H9 (cell line): ENCODE results near the gene CEP350. TPM values are rescaled to one million over a fixed set of nuclear protein-coding genes. Genes with fewer than 3 reads are reported as not detected.

Experiments used
- DNase-seq: peaks from one replicate; pipeline ENCODE4 v3.0.0-alpha.2; 2017
- H2AFZ ChIP-seq: one replicate; pipeline ENCODE4 v1.6.1; 2013; ENCODE audit warnings: mild to moderate bottlenecking, low read length, control low read depth, moderate library complexity
- H2AK5ac ChIP-seq: 2 replicates; pipeline ENCODE4 v1.6.1; 2013; ENCODE audit warnings: low read length, control low read depth, mixed read lengths; ENCODE audit not compliant: insufficient read length
- H2BK120ac ChIP-seq: one replicate; pipeline ENCODE4 v1.6.1; 2013; ENCODE audit warnings: low read depth, mild to moderate bottlenecking, low read length, control low read depth, inconsistent platforms; ENCODE audit not compliant: poor library complexity, severe bottlenecking
- H2BK12ac ChIP-seq: 2 replicates; pipeline ENCODE4 v1.6.1; 2013; ENCODE audit warnings: low read length, control low read depth, mixed read lengths, low read depth; ENCODE audit not compliant: insufficient read length
- H2BK15ac ChIP-seq: 2 replicates; pipeline ENCODE4 v1.6.1; 2013; ENCODE audit warnings: low read depth, low read length, control low read depth
- H2BK20ac ChIP-seq: one replicate; pipeline ENCODE4 v1.6.1; 2013; ENCODE audit warnings: low read depth, mild to moderate bottlenecking, low read length, control low read depth, inconsistent platforms; ENCODE audit not compliant: poor library complexity, severe bottlenecking
- H2BK5ac ChIP-seq: 2 replicates; pipeline ENCODE4 v1.6.1; 2013; ENCODE audit warnings: low read length, control low read depth, mixed read lengths; ENCODE audit not compliant: insufficient read length
- H3K14ac ChIP-seq: 2 replicates; pipeline ENCODE4 v1.6.1; 2013; ENCODE audit warnings: low read length, control low read depth; ENCODE audit not compliant: insufficient read depth
- H3K18ac ChIP-seq: 2 replicates; pipeline ENCODE4 v1.6.1; 2013; ENCODE audit warnings: low read depth, mild to moderate bottlenecking, mixed read lengths, low read length, control low read depth; ENCODE audit not compliant: insufficient read length
- H3K23ac ChIP-seq: 2 replicates; pipeline ENCODE4 v1.6.1; 2013; ENCODE audit warnings: low read length, control low read depth, mixed read lengths, low read depth; ENCODE audit not compliant: insufficient read length
- H3K23me2 ChIP-seq: 2 replicates; pipeline ENCODE4 v1.6.1; 2013; ENCODE audit warnings: low read depth, mild to moderate bottlenecking, mixed read lengths, low read length, control low read depth; ENCODE audit not compliant: insufficient read length, poor library complexity, severe bottlenecking
- H3K27ac ChIP-seq: 2 replicates; pipeline ENCODE4 v1.5.1; 2013; ENCODE audit warnings: low read length, control low read depth, mixed read lengths, low read depth; ENCODE audit not compliant: insufficient read length
- H3K27me3 ChIP-seq: 2 replicates; pipeline ENCODE4 v1.6.1; 2013; ENCODE audit warnings: low read length, control low read depth, inconsistent platforms; ENCODE audit not compliant: insufficient read depth
- H3K4ac ChIP-seq: 2 replicates; pipeline ENCODE4 v1.6.1; 2013; ENCODE audit warnings: low read depth, mild to moderate bottlenecking, control low read depth, inconsistent platforms, low read length, moderate library complexity
- H3K4me1 ChIP-seq: 2 replicates; pipeline ENCODE4 v1.6.1; 2013; ENCODE audit warnings: low read length, control low read depth, inconsistent platforms; ENCODE audit not compliant: insufficient read depth
- H3K4me2 ChIP-seq: 2 replicates; pipeline ENCODE4 v1.6.1; 2013; ENCODE audit warnings: low read length, control low read depth, mixed read lengths; ENCODE audit not compliant: insufficient read length, insufficient read depth
- H3K56ac ChIP-seq: 2 replicates; pipeline ENCODE4 v1.6.1; 2013; ENCODE audit warnings: low read depth, mild to moderate bottlenecking, mixed read lengths, low read length, control low read depth; ENCODE audit not compliant: insufficient read length
- H3K79me1 ChIP-seq: 2 replicates; pipeline ENCODE4 v1.6.1; 2013; ENCODE audit warnings: low read depth, mild to moderate bottlenecking, moderate library complexity, low read length, control low read depth, inconsistent platforms; ENCODE audit not compliant: insufficient read depth, poor library complexity, severe bottlenecking
- H3K79me2 ChIP-seq: 2 replicates; pipeline ENCODE4 v1.6.1; 2013; ENCODE audit warnings: low read length, control low read depth, inconsistent platforms; ENCODE audit not compliant: insufficient read depth
- H3K9ac ChIP-seq: 2 replicates; pipeline ENCODE4 v1.6.1; 2013; ENCODE audit warnings: low read length, control low read depth, mixed read lengths; ENCODE audit not compliant: insufficient read length; ENCODE audit errors: extremely low read depth
- H3K9me3 ChIP-seq: one replicate; pipeline ENCODE4 v1.6.1; 2013; ENCODE audit warnings: low read depth, low read length, inconsistent platforms; ENCODE audit not compliant: control insufficient read depth
- H3T11ph ChIP-seq: one replicate; pipeline ENCODE4 v1.6.1; 2013; ENCODE audit warnings: mild to moderate bottlenecking, low read length, control low read depth, inconsistent platforms
- H4K20me1 ChIP-seq: one replicate; pipeline ENCODE4 v1.6.1; 2013; ENCODE audit not compliant: control insufficient read depth, insufficient read length, insufficient read depth
- H4K5ac ChIP-seq: 2 replicates; pipeline ENCODE4 v1.6.1; 2013; ENCODE audit warnings: low read depth, mild to moderate bottlenecking, mixed read lengths, low read length, control low read depth; ENCODE audit not compliant: insufficient read length
- H4K8ac ChIP-seq: replicated peaks from 2 replicates; pipeline ENCODE4 v1.6.1; 2013; ENCODE audit warnings: low read length, control low read depth, mixed read lengths, low read depth; ENCODE audit not compliant: insufficient read length
- H4K91ac ChIP-seq: 2 replicates; pipeline ENCODE4 v1.6.1; 2013; ENCODE audit warnings: low read depth, mild to moderate bottlenecking, moderate library complexity, mixed read lengths, low read length, control low read depth; ENCODE audit not compliant: insufficient read length
- H3K27ac Mint-ChIP-seq, 3 experiments: 2 replicates in 2 of 3; 3 replicates in 1 of 3; pipeline ENCODE4 v1.8.0; 2020 to 2021; ENCODE audit warnings: mixed read lengths in 3 of 3, mild to moderate bottlenecking in 1 of 3, moderate library complexity in 1 of 3
- H3K27me3 Mint-ChIP-seq: 2 replicates; pipeline ENCODE4 v1.8.0; 2021; ENCODE audit warnings: low read depth, mild to moderate bottlenecking, moderate library complexity, mixed read lengths
- H3K36me3 Mint-ChIP-seq, 3 experiments: 2 replicates in 2 of 3; 3 replicates in 1 of 3; pipeline ENCODE4 v1.8.0; 2020 to 2021; ENCODE audit warnings: low read depth in 3 of 3, mixed read lengths in 3 of 3; ENCODE audit not compliant: insufficient read depth in 1 of 3
- H3K4me1 Mint-ChIP-seq, 2 experiments: 2 replicates each; pipeline ENCODE4 v1.8.0; 2020; ENCODE audit warnings: mixed read lengths in 2 of 2
- H3K4me3 Mint-ChIP-seq, 2 experiments: 2 replicates in 1 of 2; 3 replicates in 1 of 2; pipeline ENCODE4 v1.8.0; 2020 to 2021; ENCODE audit warnings: mild to moderate bottlenecking in 2 of 2, mixed read lengths in 2 of 2, moderate library complexity in 1 of 2
- H3K9me3 Mint-ChIP-seq, 2 experiments: 2 replicates in 1 of 2; 3 replicates in 1 of 2; pipeline ENCODE4 v1.8.0; 2020; ENCODE audit warnings: mild to moderate bottlenecking in 2 of 2, mixed read lengths in 2 of 2, moderate library complexity in 1 of 2
- CTCF ChIP-seq: fragments of 200-600 bp; sonication (generic); conservative IDR thresholded peaks from 3 replicates; pipeline ENCODE4 v1.8.0; 2021; ENCODE audit warnings: antibody characterized with exemption, mild to moderate bottlenecking
- WGBS: extraction: QIAGEN DNeasy Blood & Tissue Kit; methylation state at CpG from one replicate; pipeline ENCODE4 v1.1.7; 2013; ENCODE audit warnings: missing lambda C conversion rate, low lambda C conversion rate, mixed read lengths; ENCODE audit not compliant: insufficient read length; ENCODE audit errors: extremely low coverage; 5-methylcytosine and 5-hydroxymethylcytosine counted together
- total RNA-seq: library from RNA; stranded (reverse); gene quantifications from 2 replicates; pipeline ENCODE4 v1.2.1, GENCODE V29; 2021

The CEP350 gene
- total RNA-seq, 1 experiment from 2014 or later = 39.2 TPM

- H2BK12ac ChIP-seq = no peak overlapping the region
- H3K9ac ChIP-seq = no peak overlapping the region
- H3K4me1 Mint-ChIP-seq = no peaks in the 10 kb centered on the region
- H3K9me3 Mint-ChIP-seq = no peaks in the 10 kb centered on the region
- H4K8ac ChIP-seq = no peak overlapping the region
- no peak overlapping the region for H2BK5ac ChIP-seq
- H2BK15ac ChIP-seq = no peak overlapping the region
- WGBS = no CpG with 5 or more reads among the region's 2 CpGs
- H3K27ac Mint-ChIP-seq = no peak overlapping the region
- no peak overlapping the region for H3K4me2 ChIP-seq
- H4K5ac ChIP-seq = no peak overlapping the region
- no peaks in the 10 kb centered on the region for H3K79me1 ChIP-seq
- H3K27ac ChIP-seq = no peak overlapping the region
- H3K4me1 ChIP-seq = no peaks in the 10 kb centered on the region
- H3K4ac ChIP-seq = no peak overlapping the region
- H3K56ac ChIP-seq = no peak overlapping the region
- no peak overlapping the region for H2AK5ac ChIP-seq
- H2AFZ ChIP-seq = no peak overlapping the region
- H2BK120ac ChIP-seq = no peak overlapping the region
- no peaks in the 10 kb centered on the region for H3K9me3 ChIP-seq
- DNase-seq = no peak
- no peak overlapping the region for H3T11ph ChIP-seq
- H4K20me1 ChIP-seq = no peaks in the 10 kb centered on the region
- H3K23ac ChIP-seq = no peak overlapping the region
- H3K4me3 Mint-ChIP-seq = no peak overlapping the region
- no peak overlapping the region for H2BK20ac ChIP-seq
- no peaks in the 10 kb centered on the region for H3K27me3 ChIP-seq
- no peak overlapping the region for H3K14ac ChIP-seq
- H3K27me3 Mint-ChIP-seq = no peaks in the 10 kb centered on the region
- H3K36me3 Mint-ChIP-seq = peaks cover 6 to 12% (median 11%) of the 10 kb centered on the region in 3 experiments; a peak in 6 of 7 replicates
- no peaks in the 10 kb centered on the region for H3K23me2 ChIP-seq
- H4K91ac ChIP-seq = no peak overlapping the region
- H3K79me2 ChIP-seq = no peaks in the 10 kb centered on the region
- TF ChIP-seq CTCF = no peak
- no peak overlapping the region for H3K18ac ChIP-seq
Measured at GRCh38 chr1:180000575-180000974, 46.0 kb downstream of the CEP350 start.
